ENCODE measurements around the gene SMPD4. TPM values are rescaled to one million over a fixed set of nuclear protein-coding genes. Genes with fewer than 3 reads are reported as not detected.

SMPD4 gene
- 39.2 and 47.1 TPM in 2 replicates for total RNA-seq

GRCh38 chr2:130181325-130181879, at the start of gene SMPD4:
Gene SMPD4 (minus strand): TSS chr2:130181602. CDS start chr2:130176592, 5,010 bp downstream.

GRCh38 chr2:130198343-130198742, 16.9 kb upstream of the SMPD4 start, which contains the start of gene TUBA3E:
Gene TUBA3E (minus strand): TSS chr2:130198439. CDS start chr2:130198360, 79 bp downstream.

GRCh38 chr2:130181880-130182682, 679 bp upstream of the SMPD4 start, which contains the start of gene MZT2B:
Gene MZT2B (plus strand): TSS chr2:130182262. CDS start chr2:130182283, 21 bp downstream.

GRCh38 chr2:130145006-130145414, 36.4 kb downstream of the SMPD4 start, which contains the start of gene CCDC74B:
Gene CCDC74B (minus strand): TSS chr2:130145112. CDS start chr2:130144996, 116 bp downstream.

GRCh38 chr2:130129120-130129829, 52.1 kb downstream of the SMPD4 start, which contains the start of gene POTEF:
Gene POTEF (minus strand): TSS chr2:130129222. CDS start chr2:130120515, 8,707 bp downstream.

Other genes starting within 250 kb of the SMPD4 start
- gene RAB6C, start 201.9 kb downstream of the SMPD4 start, total RNA-seq, result under 0.01 TPM in 1 of 2 replicates, not detected in the other
- gene POTEF, start 52.4 kb downstream of the SMPD4 start, total RNA-seq, result not detected in 2 replicates
- gene CCDC74B, start 36.5 kb downstream of the SMPD4 start, total RNA-seq, result 5.4 and 17.9 TPM in 2 replicates
- 263 and 313 TPM in 2 replicates for gene MZT2B, start 660 bp upstream of the SMPD4 start, total RNA-seq
- not detected in 2 replicates for gene TUBA3E, start 16.8 kb upstream of the SMPD4 start, total RNA-seq
- gene IMP4, start 161.3 kb upstream of the SMPD4 start, total RNA-seq, result 59.9 and 102 TPM in 2 replicates
- 14.1 and 22.9 TPM in 2 replicates for gene PTPN18, start 174.5 kb upstream of the SMPD4 start, total RNA-seq